Caco-2 (cell line): ENCODE measurements around the gene GBX2. TPM values are rescaled to one million over a fixed set of nuclear protein-coding genes. Genes with fewer than 3 reads are reported as not detected.

Source experiments
- BruUV-seq: library from RNA; stranded (reverse); fragments of 400-500 nt; replicated peaks from 2 replicates; lab custom pipeline; 2021; lab: Mats Ljungman, UMichigan
- CTCF ChIA-PET: fragments of 300-600 bp; sonication (Branson Sonifier 250); formaldehyde crosslinking; loops from one replicate; lab custom pipeline; 2022; ENCODE audit warnings: antibody characterized with exemption; lab: Charles Lee
- POLR2A ChIA-PET: fragments of 300-600 bp; sonication (Branson Sonifier 250); formaldehyde crosslinking; loops from one replicate; lab custom pipeline; 2022; ENCODE audit warnings: antibody characterized with exemption; lab: Charles Lee
- DNase-seq, 2 experiments: peaks; one replicate each; pipeline versions ENCODE4 v3.0.0 to v3.0.0-alpha.2; 2020 to 2022
- H3K27me3 ChIP-seq: replicated peaks from 2 replicates; pipeline ENCODE4 v1.6.0; 2011; ENCODE audit warnings: low read length; ENCODE audit not compliant: control insufficient read depth, insufficient read depth
- H3K36me3 ChIP-seq: 2 replicates; pipeline ENCODE4 v1.5.1; 2011; ENCODE audit warnings: low read length; ENCODE audit not compliant: control insufficient read depth, insufficient read depth
- H3K4me1 ChIP-seq: fragments of 250-450 bp; sonication (Bioruptor Pico); 2 replicates; pipeline ENCODE4 v1.5.1; 2020; ENCODE audit warnings: mild to moderate bottlenecking
- H3K4me3 ChIP-seq: 2 replicates; pipeline ENCODE4 v1.5.1; 2011; ENCODE audit warnings: low read depth, mild to moderate bottlenecking, control low read depth, low read length
- H3K9me3 ChIP-seq: fragments of 250-450 bp; sonication (Bioruptor Pico); 2 replicates; pipeline ENCODE4 v1.5.1; 2020; ENCODE audit warnings: mild to moderate bottlenecking, moderate library complexity
- H3K27ac Mint-ChIP-seq: one replicate; pipeline ENCODE4 v1.8.0; 2022; ENCODE audit warnings: mixed read lengths; ENCODE audit not compliant: unreplicated experiment
- H3K27me3 Mint-ChIP-seq: one replicate; pipeline ENCODE4 v1.8.0; 2022; ENCODE audit warnings: mixed read lengths; ENCODE audit not compliant: insufficient read depth, unreplicated experiment
- H3K36me3 Mint-ChIP-seq: one replicate; pipeline ENCODE4 v1.8.0; 2022; ENCODE audit warnings: mild to moderate bottlenecking, mixed read lengths; ENCODE audit not compliant: insufficient read depth, unreplicated experiment
- H3K4me1 Mint-ChIP-seq: one replicate; pipeline ENCODE4 v1.8.0; 2022; ENCODE audit warnings: low read depth, mixed read lengths; ENCODE audit not compliant: unreplicated experiment
- H3K4me3 Mint-ChIP-seq: one replicate; pipeline ENCODE4 v1.8.0; 2022; ENCODE audit warnings: mild to moderate bottlenecking, moderate library complexity, mixed read lengths; ENCODE audit not compliant: unreplicated experiment
- H3K9me3 Mint-ChIP-seq: one replicate; pipeline ENCODE4 v1.8.0; 2022; ENCODE audit warnings: mixed read lengths; ENCODE audit not compliant: unreplicated experiment
- intact Hi-C: fragments of 100-400 bp; cut with micrococcal nuclease; formaldehyde crosslinking; loops from one replicate; pipeline ENCODE4 v1.10.0; 2022; ENCODE audit not compliant: unreplicated experiment
- total RNA-seq: library from RNA; stranded (reverse); gene quantifications from 2 replicates; pipeline ENCODE4 v1.2.3, GENCODE V29; 2022
- TF ChIP-seq, protein P1 (sequence below), 2 experiments: fragments of 200-600 bp in 1 of 2; IDR thresholded peaks; 1 replicate in 1 of 2; 2 replicates in 1 of 2; pipeline versions ENCODE4 v1.5.1 to v1.8.0; 2011 to 2022; ENCODE audit warnings: antibody characterized with exemption in 1 of 2, control low read depth in 1 of 2, inconsistent platforms in 1 of 2, low read depth in 1 of 2, low read length in 1 of 2, mild to moderate bottlenecking in 1 of 2, moderate library complexity in 1 of 2; ENCODE audit not compliant: insufficient read depth in 1 of 2, severe bottlenecking in 1 of 2, unreplicated experiment in 1 of 2

The GBX2 gene
- total RNA-seq, 1 experiment from 2014 or later: 2.1 TPM

DNA sequence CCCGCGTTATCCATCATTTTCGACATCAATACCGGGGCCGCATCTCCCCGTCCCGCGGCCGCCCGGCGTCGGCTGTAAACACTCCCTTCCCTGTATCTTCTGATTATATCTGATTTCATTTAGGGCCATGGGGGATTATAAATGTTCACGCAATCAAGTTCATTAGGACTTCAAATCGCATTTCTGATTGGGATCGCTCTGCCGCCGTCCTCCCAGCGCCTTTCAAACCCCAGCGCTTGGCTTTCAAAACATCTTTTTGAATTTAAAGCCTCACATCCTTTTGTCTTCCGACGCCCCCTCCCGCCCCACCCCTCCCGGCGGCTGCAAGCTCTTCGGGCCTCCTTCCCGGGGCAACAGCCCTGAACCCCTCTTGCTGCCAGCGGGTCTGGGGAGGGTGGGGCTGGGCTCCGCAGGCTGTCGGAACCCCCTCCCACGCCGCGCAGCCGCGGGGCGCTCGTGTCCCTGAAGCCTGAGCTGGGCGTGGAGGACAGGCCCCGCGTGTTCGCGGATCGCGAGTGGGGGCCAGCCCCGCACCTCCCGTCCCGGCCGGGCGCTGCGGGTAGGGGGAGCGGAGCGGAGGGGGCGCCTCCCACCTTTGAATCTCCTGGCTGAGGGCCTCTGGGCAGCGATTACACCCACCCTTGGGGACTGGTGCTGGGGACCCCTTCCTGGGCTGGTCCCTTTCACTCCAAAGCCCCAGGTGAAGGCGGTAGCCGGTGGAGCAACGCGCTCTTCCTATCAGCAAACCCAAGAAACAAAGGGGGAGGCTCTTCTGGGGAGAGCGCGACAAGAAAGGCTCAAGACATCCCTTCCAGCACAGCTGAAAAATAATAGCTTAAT is 11.3 kb upstream of the GBX2 start:
- H3K4me1 ChIP-seq: 0 out of 2 replicates have a peak, but pooled peaks cover 3% of the 10 kb centered on the region

DNA sequence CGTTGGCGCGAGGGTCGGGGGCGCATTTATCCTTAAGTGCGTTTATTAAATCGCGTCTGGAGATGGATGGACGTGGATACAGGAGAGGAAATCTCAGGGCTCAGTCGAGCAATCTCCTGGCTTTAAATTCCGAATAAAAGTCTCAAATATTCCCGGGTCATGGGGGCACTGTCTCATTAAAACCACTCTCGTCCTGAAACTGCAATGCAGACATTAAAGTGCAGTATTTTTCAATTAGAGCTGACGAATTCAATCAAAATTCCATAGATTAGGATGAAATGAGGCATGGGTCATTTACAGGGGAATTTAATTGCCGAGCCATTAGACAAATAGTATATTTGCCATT is 10.7 kb upstream of the GBX2 start:
- Mint-ChIP-seq H3K4me3 (peak overlapping the region; percentile 74), H3K4me1 (no peaks in the 10 kb centered on the region), H3K36me3 (peaks cover 7% of the 10 kb centered on the region), H3K9me3 (no peaks in the 10 kb centered on the region), H3K27ac (no peak overlapping the region), H3K27me3 (no peaks in the 10 kb centered on the region)
- Histone ChIP-seq H3K4me3 (peak overlapping the region; percentile 52), H3K27me3 (no peaks in the 10 kb centered on the region), H3K4me1 (0 out of 2 replicates have a peak, but pooled peaks cover 3% of the 10 kb centered on the region), H3K9me3 (no peaks in the 10 kb centered on the region), H3K36me3 (no peaks in the 10 kb centered on the region)
- TF ChIP-seq, protein P1, sequence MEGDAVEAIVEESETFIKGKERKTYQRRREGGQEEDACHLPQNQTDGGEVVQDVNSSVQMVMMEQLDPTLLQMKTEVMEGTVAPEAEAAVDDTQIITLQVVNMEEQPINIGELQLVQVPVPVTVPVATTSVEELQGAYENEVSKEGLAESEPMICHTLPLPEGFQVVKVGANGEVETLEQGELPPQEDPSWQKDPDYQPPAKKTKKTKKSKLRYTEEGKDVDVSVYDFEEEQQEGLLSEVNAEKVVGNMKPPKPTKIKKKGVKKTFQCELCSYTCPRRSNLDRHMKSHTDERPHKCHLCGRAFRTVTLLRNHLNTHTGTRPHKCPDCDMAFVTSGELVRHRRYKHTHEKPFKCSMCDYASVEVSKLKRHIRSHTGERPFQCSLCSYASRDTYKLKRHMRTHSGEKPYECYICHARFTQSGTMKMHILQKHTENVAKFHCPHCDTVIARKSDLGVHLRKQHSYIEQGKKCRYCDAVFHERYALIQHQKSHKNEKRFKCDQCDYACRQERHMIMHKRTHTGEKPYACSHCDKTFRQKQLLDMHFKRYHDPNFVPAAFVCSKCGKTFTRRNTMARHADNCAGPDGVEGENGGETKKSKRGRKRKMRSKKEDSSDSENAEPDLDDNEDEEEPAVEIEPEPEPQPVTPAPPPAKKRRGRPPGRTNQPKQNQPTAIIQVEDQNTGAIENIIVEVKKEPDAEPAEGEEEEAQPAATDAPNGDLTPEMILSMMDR (IDR thresholded peaks at IDR 0.05; ENCODE audit: insufficient read depth in 1 of 2, low read depth in 1 of 2, low read length in 1 of 2, severe bottlenecking in 1 of 2, unreplicated experiment in 1 of 2): no peak
- POLR2A ChIA-PET: no interaction called here
- CTCF ChIA-PET: interaction anchor here (1.1 kb wide), 1 partner anchor 111 kb away, joined by 3 read pairs; no protein-coding TSS in a partner anchor
- intact Hi-C loops: loop anchor here (1.0 kb wide), 1 partner anchor 413 kb away; no protein-coding TSS in a partner anchor
- no peak for DNase-seq
- no TSS peak for BruUV-seq

More for the DNA sequence above, 11.3 kb upstream of the GBX2 start:
- ChIA-PET CTCF (interaction anchor here (1.5 to 2.5 kb wide), 2 partner anchors 400 to 433 kb away, joined by 3 to 16 read pairs; no protein-coding TSS in a partner anchor), POLR2A (no interaction called here)
- no peak for DNase-seq
- Mint-ChIP-seq H3K4me1 (no peaks in the 10 kb centered on the region), H3K9me3 (no peaks in the 10 kb centered on the region), H3K27me3 (no peaks in the 10 kb centered on the region), H3K27ac (no peak overlapping the region), H3K36me3 (peaks cover 7% of the 10 kb centered on the region), H3K4me3 (peak overlapping the region; percentile 74)
- Histone ChIP-seq H3K27me3 (no peaks in the 10 kb centered on the region), H3K36me3 (no peaks in the 10 kb centered on the region), H3K9me3 (no peaks in the 10 kb centered on the region), H3K4me3 (no peak overlapping the region; the same call in 1 of the 2 replicates)
- intact Hi-C loops: loop anchor here (5.0 kb wide), 1 partner anchor 387 kb away; no protein-coding TSS in a partner anchor
- TF ChIP-seq, protein P1 (IDR thresholded peaks at IDR 0.05; ENCODE audit: insufficient read depth in 1 of 2, low read depth in 1 of 2, low read length in 1 of 2, severe bottlenecking in 1 of 2, unreplicated experiment in 1 of 2): no peak
- no TSS peak for BruUV-seq

DNA sequence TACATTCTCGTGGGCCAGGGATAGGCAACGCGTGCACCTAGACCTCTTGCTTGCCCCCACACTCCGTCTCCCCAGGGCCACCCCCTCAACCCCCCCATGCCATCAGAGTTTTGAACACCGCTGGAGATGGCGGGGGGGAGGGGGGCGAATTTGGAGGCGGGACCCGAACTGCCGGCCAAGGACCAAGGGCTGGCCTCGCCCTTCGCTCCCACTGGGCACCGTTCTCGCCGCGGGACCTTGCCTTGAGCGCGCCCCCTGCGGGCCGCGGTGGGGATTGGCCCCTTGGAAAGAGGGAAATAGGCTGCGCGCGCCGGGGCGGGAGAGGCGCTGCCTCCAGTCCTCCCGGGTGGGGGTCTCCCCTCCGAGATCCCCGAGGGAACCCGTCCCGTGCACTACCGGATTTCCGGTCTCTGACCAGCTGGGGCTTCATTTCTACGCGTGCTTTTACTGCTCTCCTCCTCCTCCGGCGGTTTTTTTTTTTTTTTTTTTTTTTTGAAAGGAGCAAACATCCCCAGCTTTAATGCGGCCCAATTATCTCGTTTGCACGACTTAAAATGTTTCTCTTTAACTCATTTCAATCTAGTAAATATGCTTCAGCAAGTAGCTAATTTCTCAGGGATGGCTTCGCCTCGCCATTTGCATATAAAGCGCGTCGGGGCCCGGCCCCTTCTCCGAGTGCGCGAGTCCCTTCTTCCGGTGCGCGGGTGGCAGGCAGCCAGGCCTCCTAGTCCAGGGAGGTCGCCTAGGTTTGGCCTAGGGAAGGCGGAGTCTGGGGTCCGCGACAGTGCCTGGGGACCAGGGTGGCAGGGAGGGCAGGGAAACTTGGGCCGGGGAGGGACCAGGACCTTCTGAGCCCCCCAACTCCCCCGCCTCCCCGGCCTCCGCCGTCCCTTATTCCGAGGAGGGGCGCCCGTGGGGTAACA is 10.0 kb upstream of the GBX2 start:
- Histone ChIP-seq H3K27me3 (no peaks in the 10 kb centered on the region), H3K4me3 (peak overlapping the region; percentile 52), H3K36me3 (no peaks in the 10 kb centered on the region), H3K4me1 (0 out of 2 replicates have a peak, but pooled peaks cover 3% of the 10 kb centered on the region), H3K9me3 (no peaks in the 10 kb centered on the region)
- TF ChIP-seq, protein P1 (IDR thresholded peaks at IDR 0.05; ENCODE audit: insufficient read depth in 1 of 2, low read depth in 1 of 2, low read length in 1 of 2, severe bottlenecking in 1 of 2, unreplicated experiment in 1 of 2): peak; percentile 75 to 83
- Mint-ChIP-seq H3K36me3 (peaks cover 7% of the 10 kb centered on the region), H3K4me3 (peak overlapping the region; percentile 74), H3K4me1 (no peaks in the 10 kb centered on the region), H3K9me3 (no peaks in the 10 kb centered on the region), H3K27me3 (no peaks in the 10 kb centered on the region), H3K27ac (peak overlapping the region; percentile 72)
- DNase-seq: peak; percentile 81 to 87
- ChIA-PET POLR2A (no interaction called here), CTCF (interaction anchor here (0.7 to 1.1 kb wide), 3 partner anchors 18 to 399 kb away, joined by 3 to 4 read pairs (median 4); no protein-coding TSS in a partner anchor)
- intact Hi-C loops: loop anchor here (1.0 kb wide), 1 partner anchor 412 kb away; no protein-coding TSS in a partner anchor
- no TSS peak for BruUV-seq
